Muscle layer of colon (tissue), 2 donors: ENCODE results near the gene RPS26.

ENCODE experiments used
- H3K27ac ChIP-seq: one replicate; pipeline ENCODE4 v1.7.0; 2013; ENCODE audit warnings: low read depth, mild to moderate bottlenecking, low read length, moderate library complexity
- H3K27me3 ChIP-seq, 2 donors: one replicate each; pipeline ENCODE4 v1.7.0; 2013; ENCODE audit warnings: low read length in 2 of 2, mild to moderate bottlenecking in 2 of 2; ENCODE audit not compliant: insufficient read depth in 2 of 2, control insufficient read depth in 1 of 2
- H3K36me3 ChIP-seq: one replicate; pipeline ENCODE4 v1.7.0; 2013; ENCODE audit warnings: mild to moderate bottlenecking, low read length; ENCODE audit not compliant: insufficient read depth
- H3K4me1 ChIP-seq: one replicate; pipeline ENCODE4 v1.7.0; 2013; ENCODE audit warnings: mild to moderate bottlenecking, low read length; ENCODE audit not compliant: insufficient read depth
- H3K4me3 ChIP-seq, 2 donors: one replicate each; pipeline ENCODE4 v1.7.0; 2013; ENCODE audit warnings: low read length in 2 of 2, low read depth in 1 of 2, mild to moderate bottlenecking in 1 of 2, moderate library complexity in 1 of 2
- H3K9ac ChIP-seq: one replicate; pipeline ENCODE4 v1.7.0; 2013; ENCODE audit warnings: low read length
- H3K9me3 ChIP-seq: one replicate; pipeline ENCODE4 v1.7.0; 2013; ENCODE audit warnings: mild to moderate bottlenecking, low read length
- donor health status: abdominal sarcoma.
- donor health status: Adenocarcinoma of cecum.

RPS26 gene

DNA sequence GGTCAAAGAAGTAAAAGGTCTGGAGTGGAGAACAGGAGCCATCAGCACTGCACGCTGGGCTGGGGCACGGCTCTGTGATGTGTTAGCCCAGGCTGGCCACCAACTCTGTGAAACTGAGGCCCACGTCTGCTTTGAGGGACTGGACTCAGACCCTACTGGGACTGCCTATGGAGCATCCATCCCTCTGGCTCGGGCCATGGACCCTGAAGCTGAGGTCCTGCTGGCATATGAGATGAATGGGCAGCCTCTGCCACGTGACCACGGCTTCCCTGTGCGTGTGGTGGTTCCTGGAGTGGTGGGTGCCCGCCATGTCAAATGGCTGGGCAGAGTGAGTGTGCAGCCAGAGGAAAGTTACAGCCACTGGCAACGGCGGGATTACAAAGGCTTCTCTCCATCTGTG is 37.5 kb upstream of the RPS26 start:
- Histone ChIP-seq H3K9me3 (no peaks in the 10 kb centered on the region), H3K4me3 (no peak overlapping the region), H3K36me3 (peaks cover 24% of the 10 kb centered on the region), H3K27ac (no peak overlapping the region), H3K9ac (no peak overlapping the region), H3K4me1 (no peaks in the 10 kb centered on the region), H3K27me3 (no peaks in the 10 kb centered on the region)

GRCh38 chr12:56007564-56008559 is 33.9 kb upstream of the RPS26 start:
- Histone ChIP-seq H3K27ac (peak overlapping the region; percentile 98), H3K4me3 (peak overlapping the region; percentile 60 to 95), H3K36me3 (peaks cover 18% of the 10 kb centered on the region), H3K9ac (peak overlapping the region; percentile 74), H3K27me3 (no peaks in the 10 kb centered on the region), H3K9me3 (no peaks in the 10 kb centered on the region), H3K4me1 (no peaks in the 10 kb centered on the region)

DNA sequence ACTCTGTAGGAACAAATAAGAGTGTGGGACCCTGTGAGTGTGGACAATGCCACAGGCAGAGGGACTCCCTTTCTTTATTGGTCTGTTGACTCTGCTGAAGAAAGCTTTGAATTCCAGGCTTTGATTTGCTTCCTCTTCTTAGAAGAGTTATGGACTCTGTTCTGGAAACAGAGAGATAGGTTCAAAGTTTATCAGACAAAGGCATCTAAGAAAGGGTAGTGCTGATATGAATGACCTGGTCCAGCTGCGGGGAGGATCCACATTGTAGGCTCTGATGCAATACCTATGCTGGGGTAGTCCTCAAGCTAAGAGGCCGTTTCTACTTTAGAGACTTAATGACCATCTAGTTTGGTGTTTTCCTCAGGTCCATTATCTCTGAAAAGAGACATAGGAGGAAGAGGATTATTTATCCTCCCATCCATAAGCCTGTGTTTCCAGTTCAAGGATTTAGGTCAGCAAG is 31.6 kb upstream of the RPS26 start:
- Histone ChIP-seq H3K27ac (no peak overlapping the region), H3K4me3 (no peak overlapping the region), H3K36me3 (peaks cover 5% of the 10 kb centered on the region), H3K27me3 (no peaks in the 10 kb centered on the region), H3K4me1 (no peaks in the 10 kb centered on the region), H3K9ac (no peak overlapping the region), H3K9me3 (no peaks in the 10 kb centered on the region)

DNA sequence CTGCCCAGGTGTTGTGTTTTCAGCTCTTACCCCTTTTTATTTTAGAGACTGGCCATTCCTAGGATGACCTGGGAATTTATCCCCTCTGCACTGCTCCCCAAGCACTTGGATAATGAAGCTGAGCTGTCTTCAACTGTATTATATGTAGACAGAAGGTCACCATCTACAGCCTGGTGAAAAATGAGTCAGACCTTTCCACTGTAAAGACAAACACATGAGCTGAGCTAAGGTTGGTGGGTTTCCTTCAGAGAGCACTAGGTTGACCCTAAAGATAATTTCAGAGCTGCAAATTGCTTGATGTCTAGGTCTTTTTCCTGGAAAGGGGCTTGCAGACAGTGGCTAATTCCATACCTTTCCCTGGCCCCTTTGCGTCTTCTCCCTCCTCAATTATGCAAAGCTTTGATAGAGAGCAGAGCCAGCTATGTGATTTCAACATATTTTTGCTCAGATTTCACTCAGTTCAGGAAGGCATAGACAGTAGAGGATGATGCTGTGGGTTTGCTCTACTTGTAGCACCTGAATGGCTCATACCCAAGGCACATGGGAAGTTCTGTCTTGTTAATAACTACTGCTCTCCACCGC is 30.1 kb upstream of the RPS26 start:
- Histone ChIP-seq H3K9ac (no peak overlapping the region), H3K4me1 (no peaks in the 10 kb centered on the region), H3K27me3 (no peaks in the 10 kb centered on the region), H3K36me3 (peaks cover 5% of the 10 kb centered on the region), H3K4me3 (no peak overlapping the region), H3K9me3 (no peaks in the 10 kb centered on the region), H3K27ac (no peak overlapping the region)

DNA sequence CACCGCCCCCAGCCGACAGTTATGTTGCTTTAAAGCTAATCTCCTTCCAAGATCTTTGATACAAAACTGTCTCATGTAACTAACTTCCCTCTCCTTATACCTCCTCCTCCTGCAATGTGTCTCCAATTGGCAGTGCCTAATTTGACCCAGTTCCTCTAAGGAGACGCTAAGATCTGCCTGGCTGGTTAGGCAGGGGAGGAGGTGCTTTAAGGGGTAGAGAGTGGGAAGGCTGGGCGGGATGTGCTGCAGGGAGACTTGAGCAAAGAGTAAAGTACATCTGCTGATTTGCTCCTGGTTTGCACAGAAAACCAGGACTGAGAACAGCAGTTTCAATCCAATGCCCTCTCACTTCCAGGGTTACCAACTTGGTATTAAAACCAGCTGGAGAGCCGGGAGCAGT is 28.2 kb upstream of the RPS26 start:
- no peaks in the 10 kb centered on the region for H3K27me3 ChIP-seq
- no peak overlapping the region for H3K4me3 ChIP-seq
- H3K27ac ChIP-seq, result no peak overlapping the region
- no peaks in the 10 kb centered on the region for H3K4me1 ChIP-seq
- H3K9ac ChIP-seq, result no peak overlapping the region
- H3K36me3 ChIP-seq, result peaks cover 5% of the 10 kb centered on the region
- H3K9me3 ChIP-seq, result no peaks in the 10 kb centered on the region

GRCh38 chr12:56014205-56014604 is 27.5 kb upstream of the RPS26 start:
- Histone ChIP-seq H3K9ac (no peak overlapping the region), H3K4me1 (no peaks in the 10 kb centered on the region), H3K27me3 (no peaks in the 10 kb centered on the region), H3K4me3 (no peak overlapping the region), H3K9me3 (no peaks in the 10 kb centered on the region), H3K27ac (no peak overlapping the region), H3K36me3 (peaks cover 5% of the 10 kb centered on the region)

- H3K4me1 ChIP-seq, result peaks cover 17% of the 10 kb centered on the region
- H3K36me3 ChIP-seq, result no peaks in the 10 kb centered on the region
- H3K27ac ChIP-seq, result no peak overlapping the region
Observed at GRCh38 chr12:56017181-56017580, 24.5 kb upstream of the RPS26 start.

GRCh38 chr12:56018356-56018755 is 23.4 kb upstream of the RPS26 start:
- no peak overlapping the region for H3K4me3 ChIP-seq

More at GRCh38 chr12:56017181-56017580, 24.5 kb upstream of the RPS26 start:
- no peak overlapping the region for H3K4me3 ChIP-seq
- H3K9ac ChIP-seq, result no peak overlapping the region
- no peaks in the 10 kb centered on the region for H3K9me3 ChIP-seq
- no peaks in the 10 kb centered on the region for H3K27me3 ChIP-seq

DNA sequence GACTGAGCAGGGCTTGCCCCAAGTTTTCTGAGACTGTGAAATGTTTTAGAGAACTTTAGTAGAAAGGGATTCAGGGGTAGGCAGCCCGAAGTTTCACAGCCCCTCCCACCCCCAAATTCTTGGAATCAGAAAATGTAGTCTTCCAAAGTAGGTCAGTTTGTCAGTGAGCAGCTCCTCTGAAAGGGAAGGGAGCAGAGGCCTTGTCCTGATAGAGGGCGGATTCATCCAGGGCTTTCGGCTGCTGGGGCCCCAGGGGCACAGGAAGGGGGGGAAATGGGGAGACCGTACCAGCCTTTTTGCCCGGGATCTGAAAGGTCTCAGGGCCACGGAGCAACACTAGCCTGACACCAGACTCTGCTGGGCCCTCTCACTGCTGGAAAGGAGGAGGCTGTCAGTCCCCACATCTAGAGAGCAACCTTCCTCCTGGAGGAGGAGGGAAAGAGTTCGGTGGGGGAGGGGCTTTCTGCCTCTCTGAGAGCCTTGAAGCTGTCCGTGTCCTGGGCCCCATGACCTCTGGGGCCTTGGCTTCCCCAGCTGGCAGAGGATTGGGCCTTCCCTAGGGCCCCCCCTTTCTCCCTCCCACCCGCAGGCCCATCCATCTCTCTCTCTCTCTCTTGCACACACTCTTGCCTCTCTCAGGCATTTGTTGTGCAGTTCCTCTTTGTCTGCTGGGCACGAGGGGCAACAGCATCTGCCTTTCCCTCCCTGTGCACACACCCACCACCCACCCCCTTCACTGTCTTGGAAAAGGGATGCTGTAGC is 21.1 kb upstream of the RPS26 start, which contains the start of gene IKZF4:
Gene IKZF4 (plus strand): TSS at position 621 of the 762 bp plus-strand sequence. CDS start 451 bp downstream, outside the sequence.
- H3K27ac ChIP-seq, result peak within 1 kb of the TSS; percentile 84

More at GRCh38 chr12:56018356-56018755, 23.4 kb upstream of the RPS26 start:
- no peak overlapping the region for H3K9ac ChIP-seq
- no peaks in the 10 kb centered on the region for H3K27me3 ChIP-seq
- peaks cover 19% of the 10 kb centered on the region for H3K4me1 ChIP-seq
- H3K27ac ChIP-seq, result no peak overlapping the region
- no peaks in the 10 kb centered on the region for H3K9me3 ChIP-seq
- H3K36me3 ChIP-seq, result no peaks in the 10 kb centered on the region

DNA sequence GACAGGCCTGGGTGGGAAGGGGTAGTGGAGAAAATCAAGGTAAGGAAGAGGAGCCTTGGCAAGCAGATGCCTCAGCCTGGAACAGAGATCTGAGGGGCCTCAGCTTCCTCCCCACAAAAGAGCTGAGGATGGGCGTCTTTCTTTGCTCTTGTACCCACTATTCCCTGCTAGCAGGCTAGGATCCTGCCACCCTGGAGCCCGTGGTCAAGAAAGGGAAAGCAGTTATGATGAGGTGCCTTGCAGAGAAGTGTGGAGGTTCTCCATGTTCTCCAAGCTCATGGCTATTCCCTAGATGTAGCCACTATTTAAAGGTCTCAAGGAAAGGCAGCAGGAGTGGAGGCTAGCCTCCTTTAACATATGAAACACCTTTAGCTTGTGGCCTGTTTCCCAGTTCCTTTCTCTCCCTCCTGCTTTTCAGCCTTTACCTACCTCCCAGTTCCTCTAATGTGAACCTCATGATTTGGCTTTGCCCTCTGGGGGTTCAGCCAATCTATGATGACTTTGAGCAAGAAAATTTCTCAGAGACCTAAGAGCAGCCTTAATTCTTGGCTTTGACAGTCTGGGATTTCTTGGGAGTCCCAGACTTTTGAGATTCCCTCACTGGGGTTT is 19.7 kb upstream of the RPS26 start:
- peak overlapping the region; percentile 84 for H3K27ac ChIP-seq
- no peaks in the 10 kb centered on the region for H3K27me3 ChIP-seq
- H3K9ac ChIP-seq, result peak overlapping the region; percentile 25
- H3K4me3 ChIP-seq, result peak overlapping the region in 1 of 2 donors; percentile 49
- no peaks in the 10 kb centered on the region for H3K9me3 ChIP-seq
- peaks cover 18% of the 10 kb centered on the region for H3K36me3 ChIP-seq
- H3K4me1 ChIP-seq, result peaks cover 19% of the 10 kb centered on the region

More for the DNA sequence above, 21.1 kb upstream of the RPS26 start, which contains the start of gene IKZF4:
- H3K4me1 ChIP-seq, result peaks cover 19% of the 10 kb centered on the region
- H3K36me3 ChIP-seq, result peaks cover 8% of the 10 kb centered on the region
- H3K9ac ChIP-seq, result peak within 1 kb of the TSS; percentile 25
- peak within 1 kb of the TSS; percentile 24 to 49 for H3K4me3 ChIP-seq
- H3K9me3 ChIP-seq, result no peaks in the 10 kb centered on the region
- no peaks in the 10 kb centered on the region for H3K27me3 ChIP-seq
